ENCODE data around the gene HRH2. TPM values are rescaled to one million over a fixed set of nuclear protein-coding genes. Genes with fewer than 3 reads are reported as not detected.

Gene HRH2
- total RNA-seq, 1 donor from 2014 or later: 1.7 TPM

GRCh38 chr5:175700991-175701390 is 43.1 kb downstream of the HRH2 start:
- Mint-ChIP-seq H3K27me3 (ENCODE audit: low read depth) (peaks cover 5% of the 10 kb centered on the region), H3K4me1 (peaks cover 5% of the 10 kb centered on the region), H3K27ac (ENCODE audit: unreplicated experiment) (no peak overlapping the region), H3K4me3 (no peak overlapping the region), H3K9me3 (no peaks in the 10 kb centered on the region), H3K36me3 (ENCODE audit: low read depth) (peaks cover 3% of the 10 kb centered on the region)
- TF ChIP-seq, protein P1, sequence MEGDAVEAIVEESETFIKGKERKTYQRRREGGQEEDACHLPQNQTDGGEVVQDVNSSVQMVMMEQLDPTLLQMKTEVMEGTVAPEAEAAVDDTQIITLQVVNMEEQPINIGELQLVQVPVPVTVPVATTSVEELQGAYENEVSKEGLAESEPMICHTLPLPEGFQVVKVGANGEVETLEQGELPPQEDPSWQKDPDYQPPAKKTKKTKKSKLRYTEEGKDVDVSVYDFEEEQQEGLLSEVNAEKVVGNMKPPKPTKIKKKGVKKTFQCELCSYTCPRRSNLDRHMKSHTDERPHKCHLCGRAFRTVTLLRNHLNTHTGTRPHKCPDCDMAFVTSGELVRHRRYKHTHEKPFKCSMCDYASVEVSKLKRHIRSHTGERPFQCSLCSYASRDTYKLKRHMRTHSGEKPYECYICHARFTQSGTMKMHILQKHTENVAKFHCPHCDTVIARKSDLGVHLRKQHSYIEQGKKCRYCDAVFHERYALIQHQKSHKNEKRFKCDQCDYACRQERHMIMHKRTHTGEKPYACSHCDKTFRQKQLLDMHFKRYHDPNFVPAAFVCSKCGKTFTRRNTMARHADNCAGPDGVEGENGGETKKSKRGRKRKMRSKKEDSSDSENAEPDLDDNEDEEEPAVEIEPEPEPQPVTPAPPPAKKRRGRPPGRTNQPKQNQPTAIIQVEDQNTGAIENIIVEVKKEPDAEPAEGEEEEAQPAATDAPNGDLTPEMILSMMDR (conservative IDR thresholded peaks at IDR 0.05): peak; percentile 50
- DNase-seq (ENCODE audit: low read depth, low spot score): no peak

GRCh38 chr5:175701797-175702196 is 43.9 kb downstream of the HRH2 start:
- Mint-ChIP-seq H3K27ac (ENCODE audit: unreplicated experiment) (no peak overlapping the region), H3K4me1 (no peaks in the 10 kb centered on the region), H3K4me3 (no peak overlapping the region), H3K27me3 (ENCODE audit: low read depth) (peaks cover 5% of the 10 kb centered on the region), H3K9me3 (no peaks in the 10 kb centered on the region), H3K36me3 (ENCODE audit: low read depth) (peaks cover 3% of the 10 kb centered on the region)
- TF ChIP-seq, protein P1 (conservative IDR thresholded peaks at IDR 0.05): no peak
- DNase-seq (ENCODE audit: low read depth, low spot score): no peak

- TF ChIP-seq, protein P1 (conservative IDR thresholded peaks at IDR 0.05): no peak
- Mint-ChIP-seq H3K9me3 (peaks cover 3% of the 10 kb centered on the region), H3K36me3 (ENCODE audit: low read depth) (peaks cover 6% of the 10 kb centered on the region), H3K27me3 (ENCODE audit: low read depth) (peaks cover 5% of the 10 kb centered on the region), H3K4me1 (no peaks in the 10 kb centered on the region), H3K27ac (ENCODE audit: unreplicated experiment) (no peak overlapping the region), H3K4me3 (no peak overlapping the region)
- DNase-seq (ENCODE audit: low read depth, low spot score): no peak
Measured at GRCh38 chr5:175706499-175706898, 48.6 kb downstream of the HRH2 start.

GRCh38 chr5:175707751-175708375 is 50.0 kb downstream of the HRH2 start:
- no peak overlapping the region for H3K27ac Mint-ChIP-seq (ENCODE audit: unreplicated experiment)
- TF ChIP-seq, protein P1 (conservative IDR thresholded peaks at IDR 0.05): no peak
- DNase-seq (ENCODE audit: low read depth, low spot score): no peak
- peaks cover 5% of the 10 kb centered on the region for H3K27me3 Mint-ChIP-seq (ENCODE audit: low read depth)
- peaks cover 3% of the 10 kb centered on the region for H3K36me3 Mint-ChIP-seq (ENCODE audit: low read depth)
- H3K4me3 Mint-ChIP-seq: no peak overlapping the region
- H3K4me1 Mint-ChIP-seq: no peaks in the 10 kb centered on the region
- H3K9me3 Mint-ChIP-seq: peaks cover 6% of the 10 kb centered on the region

DNA sequence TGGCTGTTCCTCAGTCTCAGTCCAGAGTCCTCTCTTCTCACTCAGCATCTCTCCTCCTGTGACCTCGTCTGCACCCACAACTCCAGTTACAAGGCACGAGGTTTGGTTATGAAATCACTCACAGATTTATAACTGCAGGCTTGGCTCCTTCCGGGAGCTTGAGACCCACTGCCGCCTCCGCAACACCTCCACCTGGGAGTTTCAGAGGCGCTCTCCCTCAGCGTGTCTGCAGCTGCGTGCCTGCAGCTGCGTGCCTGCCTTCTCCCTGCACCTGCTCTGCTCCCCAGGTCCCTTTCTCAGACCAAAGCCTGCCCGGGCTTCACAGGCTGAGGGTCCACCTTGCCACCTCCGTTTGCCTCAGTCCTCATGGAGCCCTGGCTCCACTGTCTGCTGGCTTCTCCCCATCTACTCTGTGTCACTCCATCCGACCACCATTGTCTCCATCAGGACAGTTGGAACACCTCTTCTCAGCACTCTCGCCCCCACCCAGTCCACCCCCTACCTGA is 51.5 kb downstream of the HRH2 start:
- peaks cover 6% of the 10 kb centered on the region for H3K9me3 Mint-ChIP-seq
- peaks cover 4% of the 10 kb centered on the region for H3K27me3 Mint-ChIP-seq (ENCODE audit: low read depth)
- no peaks in the 10 kb centered on the region for H3K4me1 Mint-ChIP-seq
- peaks cover 3% of the 10 kb centered on the region for H3K36me3 Mint-ChIP-seq (ENCODE audit: low read depth)
- H3K4me3 Mint-ChIP-seq: no peak overlapping the region
- TF ChIP-seq, protein P1 (conservative IDR thresholded peaks at IDR 0.05): no peak
- H3K27ac Mint-ChIP-seq (ENCODE audit: unreplicated experiment): no peak overlapping the region
- DNase-seq (ENCODE audit: low read depth, low spot score): no peak

All from neural crest cell (in vitro differentiated cells).